H9 (cell line): ENCODE data around the gene FNDC4. TPM values are rescaled to one million over a fixed set of nuclear protein-coding genes. Genes with fewer than 3 reads are reported as not detected.

Experiments used
- DNase-seq: peaks from one replicate; pipeline ENCODE4 v3.0.0-alpha.2; 2017
- H2AFZ ChIP-seq: one replicate; pipeline ENCODE4 v1.6.1; 2013; ENCODE audit warnings: mild to moderate bottlenecking, low read length, control low read depth, moderate library complexity
- H2AK5ac ChIP-seq: 2 replicates; pipeline ENCODE4 v1.6.1; 2013; ENCODE audit warnings: low read length, control low read depth, mixed read lengths; ENCODE audit not compliant: insufficient read length
- H2BK120ac ChIP-seq: one replicate; pipeline ENCODE4 v1.6.1; 2013; ENCODE audit warnings: low read depth, mild to moderate bottlenecking, low read length, control low read depth, inconsistent platforms; ENCODE audit not compliant: poor library complexity, severe bottlenecking
- H2BK12ac ChIP-seq: 2 replicates; pipeline ENCODE4 v1.6.1; 2013; ENCODE audit warnings: low read length, control low read depth, mixed read lengths, low read depth; ENCODE audit not compliant: insufficient read length
- H2BK15ac ChIP-seq: 2 replicates; pipeline ENCODE4 v1.6.1; 2013; ENCODE audit warnings: low read depth, low read length, control low read depth
- H2BK20ac ChIP-seq: one replicate; pipeline ENCODE4 v1.6.1; 2013; ENCODE audit warnings: low read depth, mild to moderate bottlenecking, low read length, control low read depth, inconsistent platforms; ENCODE audit not compliant: poor library complexity, severe bottlenecking
- H2BK5ac ChIP-seq: 2 replicates; pipeline ENCODE4 v1.6.1; 2013; ENCODE audit warnings: low read length, control low read depth, mixed read lengths; ENCODE audit not compliant: insufficient read length
- H3K14ac ChIP-seq: 2 replicates; pipeline ENCODE4 v1.6.1; 2013; ENCODE audit warnings: low read length, control low read depth; ENCODE audit not compliant: insufficient read depth
- H3K18ac ChIP-seq: 2 replicates; pipeline ENCODE4 v1.6.1; 2013; ENCODE audit warnings: low read depth, mild to moderate bottlenecking, mixed read lengths, low read length, control low read depth; ENCODE audit not compliant: insufficient read length
- H3K23ac ChIP-seq: 2 replicates; pipeline ENCODE4 v1.6.1; 2013; ENCODE audit warnings: low read length, control low read depth, mixed read lengths, low read depth; ENCODE audit not compliant: insufficient read length
- H3K23me2 ChIP-seq: 2 replicates; pipeline ENCODE4 v1.6.1; 2013; ENCODE audit warnings: low read depth, mild to moderate bottlenecking, mixed read lengths, low read length, control low read depth; ENCODE audit not compliant: insufficient read length, poor library complexity, severe bottlenecking
- H3K27ac ChIP-seq: 2 replicates; pipeline ENCODE4 v1.5.1; 2013; ENCODE audit warnings: low read length, control low read depth, mixed read lengths, low read depth; ENCODE audit not compliant: insufficient read length
- H3K27me3 ChIP-seq: 2 replicates; pipeline ENCODE4 v1.6.1; 2013; ENCODE audit warnings: low read length, control low read depth, inconsistent platforms; ENCODE audit not compliant: insufficient read depth
- H3K4ac ChIP-seq: 2 replicates; pipeline ENCODE4 v1.6.1; 2013; ENCODE audit warnings: low read depth, mild to moderate bottlenecking, control low read depth, inconsistent platforms, low read length, moderate library complexity
- H3K4me1 ChIP-seq: 2 replicates; pipeline ENCODE4 v1.6.1; 2013; ENCODE audit warnings: low read length, control low read depth, inconsistent platforms; ENCODE audit not compliant: insufficient read depth
- H3K4me2 ChIP-seq: 2 replicates; pipeline ENCODE4 v1.6.1; 2013; ENCODE audit warnings: low read length, control low read depth, mixed read lengths; ENCODE audit not compliant: insufficient read length, insufficient read depth
- H3K56ac ChIP-seq: 2 replicates; pipeline ENCODE4 v1.6.1; 2013; ENCODE audit warnings: low read depth, mild to moderate bottlenecking, mixed read lengths, low read length, control low read depth; ENCODE audit not compliant: insufficient read length
- H3K79me1 ChIP-seq: 2 replicates; pipeline ENCODE4 v1.6.1; 2013; ENCODE audit warnings: low read depth, mild to moderate bottlenecking, moderate library complexity, low read length, control low read depth, inconsistent platforms; ENCODE audit not compliant: insufficient read depth, poor library complexity, severe bottlenecking
- H3K79me2 ChIP-seq: 2 replicates; pipeline ENCODE4 v1.6.1; 2013; ENCODE audit warnings: low read length, control low read depth, inconsistent platforms; ENCODE audit not compliant: insufficient read depth
- H3K9ac ChIP-seq: 2 replicates; pipeline ENCODE4 v1.6.1; 2013; ENCODE audit warnings: low read length, control low read depth, mixed read lengths; ENCODE audit not compliant: insufficient read length; ENCODE audit errors: extremely low read depth
- H3K9me3 ChIP-seq: one replicate; pipeline ENCODE4 v1.6.1; 2013; ENCODE audit warnings: low read depth, low read length, inconsistent platforms; ENCODE audit not compliant: control insufficient read depth
- H3T11ph ChIP-seq: one replicate; pipeline ENCODE4 v1.6.1; 2013; ENCODE audit warnings: mild to moderate bottlenecking, low read length, control low read depth, inconsistent platforms
- H4K20me1 ChIP-seq: one replicate; pipeline ENCODE4 v1.6.1; 2013; ENCODE audit not compliant: control insufficient read depth, insufficient read length, insufficient read depth
- H4K5ac ChIP-seq: 2 replicates; pipeline ENCODE4 v1.6.1; 2013; ENCODE audit warnings: low read depth, mild to moderate bottlenecking, mixed read lengths, low read length, control low read depth; ENCODE audit not compliant: insufficient read length
- H4K8ac ChIP-seq: replicated peaks from 2 replicates; pipeline ENCODE4 v1.6.1; 2013; ENCODE audit warnings: low read length, control low read depth, mixed read lengths, low read depth; ENCODE audit not compliant: insufficient read length
- H4K91ac ChIP-seq: 2 replicates; pipeline ENCODE4 v1.6.1; 2013; ENCODE audit warnings: low read depth, mild to moderate bottlenecking, moderate library complexity, mixed read lengths, low read length, control low read depth; ENCODE audit not compliant: insufficient read length
- H3K27ac Mint-ChIP-seq, 3 experiments: 2 replicates in 2 of 3; 3 replicates in 1 of 3; pipeline ENCODE4 v1.8.0; 2020 to 2021; ENCODE audit warnings: mixed read lengths in 3 of 3, mild to moderate bottlenecking in 1 of 3, moderate library complexity in 1 of 3
- H3K27me3 Mint-ChIP-seq: 2 replicates; pipeline ENCODE4 v1.8.0; 2021; ENCODE audit warnings: low read depth, mild to moderate bottlenecking, moderate library complexity, mixed read lengths
- H3K36me3 Mint-ChIP-seq, 3 experiments: 2 replicates in 2 of 3; 3 replicates in 1 of 3; pipeline ENCODE4 v1.8.0; 2020 to 2021; ENCODE audit warnings: low read depth in 3 of 3, mixed read lengths in 3 of 3; ENCODE audit not compliant: insufficient read depth in 1 of 3
- H3K4me1 Mint-ChIP-seq, 2 experiments: 2 replicates each; pipeline ENCODE4 v1.8.0; 2020; ENCODE audit warnings: mixed read lengths in 2 of 2
- H3K4me3 Mint-ChIP-seq, 2 experiments: 2 replicates in 1 of 2; 3 replicates in 1 of 2; pipeline ENCODE4 v1.8.0; 2020 to 2021; ENCODE audit warnings: mild to moderate bottlenecking in 2 of 2, mixed read lengths in 2 of 2, moderate library complexity in 1 of 2
- H3K9me3 Mint-ChIP-seq, 2 experiments: 2 replicates in 1 of 2; 3 replicates in 1 of 2; pipeline ENCODE4 v1.8.0; 2020; ENCODE audit warnings: mild to moderate bottlenecking in 2 of 2, mixed read lengths in 2 of 2, moderate library complexity in 1 of 2
- CTCF ChIP-seq: fragments of 200-600 bp; sonication (generic); conservative IDR thresholded peaks from 3 replicates; pipeline ENCODE4 v1.8.0; 2021; ENCODE audit warnings: antibody characterized with exemption, mild to moderate bottlenecking
- WGBS: extraction: QIAGEN DNeasy Blood & Tissue Kit; methylation state at CpG from one replicate; pipeline ENCODE4 v1.1.7; 2013; ENCODE audit warnings: missing lambda C conversion rate, low lambda C conversion rate, mixed read lengths; ENCODE audit not compliant: insufficient read length; ENCODE audit errors: extremely low coverage; 5-methylcytosine and 5-hydroxymethylcytosine counted together
- total RNA-seq: library from RNA; stranded (reverse); gene quantifications from 2 replicates; pipeline ENCODE4 v1.2.1, GENCODE V29; 2021

Gene FNDC4
- total RNA-seq, 1 experiment from 2014 or later: 21.5 TPM

- H3K27me3 ChIP-seq: no peaks in the 10 kb centered on the region
- Mint-ChIP-seq H3K27me3 (no peaks in the 10 kb centered on the region), H3K4me3 (no peak overlapping the region), H3K27ac (no peak overlapping the region), H3K4me1 (peaks cover under 1% of the 10 kb centered on the region in 2 experiments), H3K36me3 (peaks cover 10 to 59% (median 40%) of the 10 kb centered on the region in 3 experiments; a peak in 6 of 7 replicates), H3K9me3 (no peaks in the 10 kb centered on the region)
- no peak overlapping the region for H4K91ac ChIP-seq
- TF ChIP-seq CTCF: no peak
- H3K9ac ChIP-seq: no peak overlapping the region
- no peak overlapping the region for H2BK12ac ChIP-seq
- no peak overlapping the region for H4K5ac ChIP-seq
- no peak overlapping the region for H3T11ph ChIP-seq
- H3K56ac ChIP-seq: no peak overlapping the region
- H4K20me1 ChIP-seq: no peaks in the 10 kb centered on the region
- no peak overlapping the region for H2AFZ ChIP-seq
- H3K23ac ChIP-seq: no peak overlapping the region
- H2AK5ac ChIP-seq: no peak overlapping the region
- no peaks in the 10 kb centered on the region for H3K4me1 ChIP-seq
- no peak overlapping the region for H3K4me2 ChIP-seq
- no peak overlapping the region for H2BK20ac ChIP-seq
- H2BK5ac ChIP-seq: no peak overlapping the region
- H3K27ac ChIP-seq: no peak overlapping the region
- H3K4ac ChIP-seq: no peak overlapping the region
- no peaks in the 10 kb centered on the region for H3K9me3 ChIP-seq
- H3K18ac ChIP-seq: no peak overlapping the region
- no peak overlapping the region for H3K14ac ChIP-seq
- no CpG with 5 or more reads among the region's 3 CpGs for WGBS
- H3K79me1 ChIP-seq: no peaks in the 10 kb centered on the region
- DNase-seq: no peak
- H4K8ac ChIP-seq: no peak overlapping the region
- no peaks in the 10 kb centered on the region for H3K79me2 ChIP-seq
- H2BK15ac ChIP-seq: no peak overlapping the region
- no peak overlapping the region for H2BK120ac ChIP-seq
- H3K23me2 ChIP-seq: no peaks in the 10 kb centered on the region
Measured at GRCh38 chr2:27448381-27448780, 46.6 kb downstream of the FNDC4 start.
